Skeletal muscle satellite cell (primary cell): ENCODE data around the gene PLCD4. TPM values are rescaled to one million over a fixed set of nuclear protein-coding genes. Genes with fewer than 3 reads are reported as not detected.

ENCODE experiments used
- H3K27me3 ChIP-seq: 2 replicates; pipeline ENCODE4 v1.7.0; 2013; ENCODE audit warnings: low read length; ENCODE audit not compliant: control insufficient read depth, insufficient read depth
- H3K36me3 ChIP-seq: 2 replicates; pipeline ENCODE4 v1.7.0; 2013; ENCODE audit warnings: mild to moderate bottlenecking, control low read depth, low read length; ENCODE audit not compliant: insufficient read depth
- H3K4me1 ChIP-seq: 2 replicates; pipeline ENCODE4 v1.7.0; 2013; ENCODE audit warnings: low read length; ENCODE audit not compliant: control insufficient read depth, insufficient read depth
- H3K4me2 ChIP-seq: 2 replicates; pipeline ENCODE4 v1.7.0; 2013; ENCODE audit warnings: mild to moderate bottlenecking, low read length
- H3K4me3 ChIP-seq: 2 replicates; pipeline ENCODE4 v1.7.0; 2013; ENCODE audit warnings: low read length
- H3K9ac ChIP-seq: 2 replicates; pipeline ENCODE4 v1.7.0; 2013; ENCODE audit warnings: mild to moderate bottlenecking, low read depth, low read length, moderate library complexity
- H3K9me3 ChIP-seq: replicated peaks from 2 replicates; pipeline ENCODE4 v1.7.0; 2013; ENCODE audit warnings: mild to moderate bottlenecking, control low read depth, low read length
- small RNA-seq: library from RNA; depleted of rRNA; stranded (forward); fragments of <200 nt; gene quantifications from one replicate; pipeline ENCODE3, GENCODE V24; 2012

The PLCD4 gene

DNA sequence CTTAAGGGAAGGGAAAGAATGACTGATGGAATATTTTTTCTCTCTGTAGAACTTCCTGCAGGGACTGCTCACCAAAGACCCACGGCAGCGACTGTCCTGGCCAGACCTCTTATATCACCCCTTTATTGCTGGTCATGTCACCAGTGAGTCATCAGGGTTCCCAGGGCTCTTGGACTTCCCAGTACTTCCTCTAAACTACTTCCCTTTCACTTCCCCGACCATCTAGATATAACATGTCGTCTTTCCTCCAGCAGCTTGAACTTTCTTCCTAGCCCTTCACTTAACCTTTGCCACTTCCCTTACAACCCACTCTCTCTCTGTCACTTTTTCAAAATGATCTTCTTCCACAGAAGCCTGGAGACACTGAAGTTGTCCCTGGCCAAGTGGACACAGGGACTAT lies 71.4 kb downstream of the PLCD4 start:
- H3K9ac ChIP-seq: no peak overlapping the region
- H3K9me3 ChIP-seq: no peaks in the 10 kb centered on the region
- no peak overlapping the region for H3K4me3 ChIP-seq
- no peak overlapping the region for H3K4me2 ChIP-seq
- no peaks in the 10 kb centered on the region for H3K27me3 ChIP-seq
- H3K36me3 ChIP-seq: peaks cover 15% of the 10 kb centered on the region
- peaks cover 6% of the 10 kb centered on the region for H3K4me1 ChIP-seq

DNA sequence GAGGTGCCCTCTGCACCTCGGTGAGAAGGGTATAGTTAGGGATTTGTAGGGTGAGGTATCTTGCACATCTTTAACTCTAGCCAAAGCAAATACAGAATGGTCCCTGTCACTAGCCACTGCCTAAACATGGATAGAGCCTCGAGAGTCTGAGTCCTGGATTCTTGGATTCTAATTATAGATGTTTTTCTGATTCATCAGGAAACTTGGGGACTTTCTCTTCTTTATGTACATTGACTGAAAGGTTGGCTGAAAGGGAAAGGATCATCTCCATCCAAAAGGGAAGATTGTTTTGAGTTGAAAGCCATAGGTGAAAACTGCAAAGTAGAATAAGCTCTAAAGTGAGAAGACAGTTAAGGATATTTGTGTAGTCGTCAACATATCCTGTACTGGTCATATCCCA lies 72.4 kb downstream of the PLCD4 start:
- H3K36me3 ChIP-seq: peaks cover 18% of the 10 kb centered on the region
- peaks cover 6% of the 10 kb centered on the region for H3K4me1 ChIP-seq
- no peak overlapping the region for H3K9ac ChIP-seq
- no peaks in the 10 kb centered on the region for H3K27me3 ChIP-seq
- no peak overlapping the region for H3K4me3 ChIP-seq
- H3K4me2 ChIP-seq: no peak overlapping the region
- no peaks in the 10 kb centered on the region for H3K9me3 ChIP-seq

Small RNA genes within 50 kb of the gene (small RNA-seq; reads per million reads assigned to genes)
- gene RNU6-136P: not detected
